ENCODE results near the gene OPRD1. TPM values are rescaled to one million over a fixed set of nuclear protein-coding genes. Genes with fewer than 3 reads are reported as not detected.

OPRD1 gene
- total and polyA plus RNA-seq, 2 experiments from 2014 or later: 0.07 to 0.08 TPM

GRCh38 chr1:28855469-28855951 lies 43.5 kb downstream of the OPRD1 start:
- Histone ChIP-seq H3K9me3 (ENCODE audit: low read depth) (no peaks in the 10 kb centered on the region), H3K4me1 (ENCODE audit: insufficient read depth) (peaks cover under 1% of the 10 kb centered on the region), H3K27ac (no peak overlapping the region), H3K9me2 (replicated peaks; ENCODE audit: insufficient read depth) (no peaks in the 10 kb centered on the region), H3K36me3 (replicated peaks; ENCODE audit: insufficient read depth, low read depth) (no peaks in the 10 kb centered on the region), H3K27me3 (no peaks in the 10 kb centered on the region), H4K20me1 (ENCODE audit: insufficient read depth, poor library complexity, severe bottlenecking) (no peaks in the 10 kb centered on the region), H3K4me3 (no peak overlapping the region), H3K79me2 (no peaks in the 10 kb centered on the region), H2AFZ (no peak overlapping the region), H3K4me2 (no peak overlapping the region)
- 75% methylated on average over 5 of the region's 12 CpGs for WGBS (ENCODE audit: low lambda C conversion rate, missing lambda C conversion rate)
- TF ChIP-seq EZH2phosphoT487 (IDR thresholded peaks at IDR 0.05; ENCODE audit: low read depth, severe bottlenecking, unreplicated experiment) (no peak), CTCF (IDR thresholded peaks at IDR 0.05; ENCODE audit: poor library complexity) (no peak), EZH2 (IDR thresholded peaks at IDR 0.05; ENCODE audit: borderline replicate concordance) (no peak)
- no peak for DNase-seq (ENCODE audit: low spot score)

- H3K79me2 ChIP-seq: no peaks in the 10 kb centered on the region
- H3K27me3 ChIP-seq: no peaks in the 10 kb centered on the region
- TF ChIP-seq EZH2phosphoT487 (IDR thresholded peaks at IDR 0.05; ENCODE audit: low read depth, severe bottlenecking, unreplicated experiment): no peak
- TF ChIP-seq EZH2 (IDR thresholded peaks at IDR 0.05; ENCODE audit: borderline replicate concordance): no peak
- no peak for TF ChIP-seq CTCF (IDR thresholded peaks at IDR 0.05; ENCODE audit: poor library complexity)
- no peaks in the 10 kb centered on the region for H3K9me2 ChIP-seq (replicated peaks; ENCODE audit: insufficient read depth)
- no peak for DNase-seq (ENCODE audit: low spot score)
- no peak overlapping the region for H3K4me3 ChIP-seq
- H3K4me1 ChIP-seq (ENCODE audit: insufficient read depth): peaks cover 5% of the 10 kb centered on the region
- no peak overlapping the region for H3K27ac ChIP-seq
- H3K4me2 ChIP-seq: no peak overlapping the region
- H3K36me3 ChIP-seq (replicated peaks; ENCODE audit: insufficient read depth, low read depth): no peaks in the 10 kb centered on the region
- no peaks in the 10 kb centered on the region for H3K9me3 ChIP-seq (ENCODE audit: low read depth)
- H2AFZ ChIP-seq: no peak overlapping the region
- 90% methylated on average over 7 of the region's 7 CpGs for WGBS (ENCODE audit: low lambda C conversion rate, missing lambda C conversion rate)
- H4K20me1 ChIP-seq (ENCODE audit: insufficient read depth, poor library complexity, severe bottlenecking): no peaks in the 10 kb centered on the region
Measured at GRCh38 chr1:28855969-28856368, 44.0 kb downstream of the OPRD1 start.

- H3K9me2 ChIP-seq (replicated peaks; ENCODE audit: insufficient read depth): no peaks in the 10 kb centered on the region
- WGBS (ENCODE audit: low lambda C conversion rate, missing lambda C conversion rate): 61% methylated on average over 3 of the region's 3 CpGs
- no peak for TF ChIP-seq CTCF (IDR thresholded peaks at IDR 0.05; ENCODE audit: poor library complexity)
- no peak for TF ChIP-seq EZH2 (IDR thresholded peaks at IDR 0.05; ENCODE audit: borderline replicate concordance)
- TF ChIP-seq EZH2phosphoT487 (IDR thresholded peaks at IDR 0.05; ENCODE audit: low read depth, severe bottlenecking, unreplicated experiment): no peak
- no peak overlapping the region for H3K4me2 ChIP-seq
- no peaks in the 10 kb centered on the region for H3K27me3 ChIP-seq
- peak; percentile 86 for DNase-seq (ENCODE audit: low spot score)
- no peaks in the 10 kb centered on the region for H4K20me1 ChIP-seq (ENCODE audit: insufficient read depth, poor library complexity, severe bottlenecking)
- H3K27ac ChIP-seq: peak overlapping the region; percentile 80
- H3K79me2 ChIP-seq: no peaks in the 10 kb centered on the region
- H3K36me3 ChIP-seq (replicated peaks; ENCODE audit: insufficient read depth, low read depth): no peaks in the 10 kb centered on the region
- no peak overlapping the region for H2AFZ ChIP-seq
- no peak overlapping the region for H3K4me3 ChIP-seq
- H3K9me3 ChIP-seq (ENCODE audit: low read depth): no peaks in the 10 kb centered on the region
- H3K4me1 ChIP-seq (ENCODE audit: insufficient read depth): peaks cover 7% of the 10 kb centered on the region
Measured at GRCh38 chr1:28860332-28861073, 48.5 kb downstream of the OPRD1 start.
